ENCODE results near the gene PAGR1. TPM values are rescaled to one million over a fixed set of nuclear protein-coding genes. Genes with fewer than 3 reads are reported as not detected.

PAGR1 gene
- total and polyA plus RNA-seq, 9 of the 15 experiments (the other 6 are each of a cell fraction or from before 2014, with no cell fraction given) = 1.4 to 58.2 (median 16.8) TPM

GRCh38 chr16:29862884-29863668, 47.1 kb downstream of the PAGR1 start, which contains the start of gene CDIPT:
Gene CDIPT, minus strand, starts transcription at chr16:29863226. Its CDS starts 369 bp downstream, at chr16:29862857.
- no peaks in the 10 kb centered on the region; a peak in 1 of 5 replicates for H3K27me3 ChIP-seq (ENCODE audit: control insufficient read depth in 2 of 2, insufficient read depth in 2 of 2, low read length in 2 of 2)
- peaks cover 11% of the 10 kb centered on the region; the same call in 2 of the 3 replicates for H3K79me2 ChIP-seq (ENCODE audit: control insufficient read depth, insufficient read depth, low read length)
- peak within 1 kb of the TSS; percentile 99 for H3K27ac ChIP-seq (ENCODE audit: extremely low read depth, low read depth, low read length)
- intact Hi-C loops (cut with micrococcal nuclease) = loop anchor here (5.0 kb wide), 1 partner anchor 144 kb away; no protein-coding TSS in a partner anchor
- ATAC-seq (peak; percentile 97), FAIRE-seq (peak; percentile 99), DNase-seq (ENCODE audit: extremely low read depth in 1 of 4, low spot score in 3 of 4) (peak; percentile 90 to 98 (median 92))
- peak within 1 kb of the TSS; percentile 99 for H2AFZ ChIP-seq (ENCODE audit: low read depth, low read length)
- peak within 1 kb of the TSS; percentile 93 for H3K9ac ChIP-seq (ENCODE audit: insufficient read depth in 1 of 2, low read depth in 2 of 2, low read length in 2 of 2)
- TSS peak; percentile 82 for BruUV-seq (replicated peaks)
- no peaks in the 10 kb centered on the region for H3K9me3 ChIP-seq (replicated peaks; ENCODE audit: control insufficient read depth, insufficient read depth, low read depth, low read length)
- peak within 1 kb of the TSS; percentile 96 for H3K4me2 ChIP-seq (ENCODE audit: insufficient read depth, low read length)
- in situ Hi-C loops (cut with MboI) = no loop called here
- ChIA-PET CTCF (ENCODE audit: low intra/inter-chr PET ratio) (interaction anchor here (1.3 to 1.7 kb wide), 2 partner anchors 142 to 159 kb away, joined by 5 to 7 read pairs; no protein-coding TSS in a partner anchor), POLR2A (interaction anchor here (0.6 to 1.5 kb wide), 7 partner anchors 9 to 187 kb away, joined by 3 to 6 read pairs (median 5); no protein-coding TSS in a partner anchor)
- peak within 1 kb of the TSS; percentile 98 for H3K4me3 ChIP-seq
- peaks cover 0 to 32% of the 10 kb centered on the region in 2 experiments; a peak in 3 of 5 replicates for H3K4me1 ChIP-seq (replicated peaks in 1 of 2; ENCODE audit: control insufficient read depth in 2 of 2, insufficient read depth in 2 of 2, low read length in 2 of 2)
- peaks cover 27% of the 10 kb centered on the region; the same call in 2 of the 3 replicates for H3K36me3 ChIP-seq (ENCODE audit: control insufficient read depth, insufficient read depth, low read length)
- H3K9me1 ChIP-seq (ENCODE audit: control insufficient read depth, insufficient read depth, low read length) = no peaks in the 10 kb centered on the region
- no peaks in the 10 kb centered on the region for H4K20me1 ChIP-seq (replicated peaks; ENCODE audit: control insufficient read depth, insufficient read depth, low read length)
- WGBS (ENCODE audit: insufficient coverage, low coverage, missing lambda C conversion rate) = under 1% methylated on average over 43 of the region's 57 CpGs
- TF ChIP-seq RBM22 (IDR thresholded peaks at IDR 0.05; ENCODE audit: low read depth, low read length, poor library complexity, severe bottlenecking) (no peak), PTTG1 (tag; IDR thresholded peaks at IDR 0.05; ENCODE audit: low read depth) (no peak), ZNF764 (CRISPR knock-in tag; IDR thresholded peaks at IDR 0.05; ENCODE audit: low read depth) (no peak), ZNF133 (CRISPR knock-in tag; IDR thresholded peaks at IDR 0.05) (no peak), NBN (IDR thresholded peaks at IDR 0.05; ENCODE audit: low read depth) (peak; percentile 87; the same call in 1 of the 2 replicates), ZC3H4 (CRISPR knock-in tag; IDR thresholded peaks at IDR 0.05; ENCODE audit: borderline replicate concordance) (no peak), ARID3A (IDR thresholded peaks at IDR 0.05; ENCODE audit: borderline replicate concordance, low read depth, low read length) (no peak), TFE3 (CRISPR knock-in tag; IDR thresholded peaks at IDR 0.05) (no peak), ZBTB11 (CRISPR knock-in tag; IDR thresholded peaks at IDR 0.05) (no peak; a peak in 1 of 6 replicates), BHLHE40 (IDR thresholded peaks at IDR 0.05; ENCODE audit: low read length) (peak; percentile 92), NCOA1 (IDR thresholded peaks at IDR 0.05; ENCODE audit: low read depth) (no peak), ATF7 (IDR thresholded peaks at IDR 0.05) (peak; percentile 100), SIN3B (IDR thresholded peaks at IDR 0.05; ENCODE audit: low read depth) (peak; percentile 17; the same call in 1 of the 2 replicates)

Data from K562 (cell line).